ENCODE measurements around the gene COL5A1.

The COL5A1 gene

GRCh38 chr9:134863306-134863902 lies 221.8 kb downstream of the COL5A1 start:
- H3K4me3 ChIP-seq (ENCODE audit: control insufficient read depth in 1 of 7, extremely low read depth in 1 of 7, insufficient read depth in 4 of 7, low read depth in 2 of 7, low read length in 6 of 7), result no peak overlapping the region
- DNase-seq, result no peak
- no peaks in the 10 kb centered on the region for H3K4me1 ChIP-seq (ENCODE audit: control extremely low read depth in 1 of 4, control insufficient read depth in 4 of 4, insufficient read depth in 4 of 4, low read length in 3 of 4)
- 92% methylated on average over 11 of the region's 16 CpGs for WGBS (ENCODE audit: insufficient coverage)
- no peaks in the 10 kb centered on the region for H3K36me3 ChIP-seq (ENCODE audit: control insufficient read depth in 4 of 4, insufficient read depth in 4 of 4, low read length in 3 of 4)
- CTCF ChIA-PET, result no interaction called here
- peaks cover 0 to 2% (median 0%) of the 10 kb centered on the region in 5 experiments for H3K27me3 ChIP-seq (replicated peaks in 2 of 5; ENCODE audit: control insufficient read depth in 4 of 5, insufficient read depth in 5 of 5, low read length in 4 of 5)
- no peak overlapping the region for H3K27ac ChIP-seq (ENCODE audit: insufficient read depth in 1 of 2, low read depth in 1 of 2, low read length in 2 of 2, poor library complexity in 1 of 2, severe bottlenecking in 2 of 2)
- POLR2A ChIA-PET, result no interaction called here
- H3K9me3 ChIP-seq (ENCODE audit: control extremely low read depth in 1 of 5, control insufficient read depth in 4 of 5, insufficient read depth in 2 of 5, low read depth in 1 of 5, low read length in 4 of 5), result peaks cover 0 to 6% (median 2%) of the 10 kb centered on the region in 5 experiments

GRCh38 chr9:134863941-134864820 lies 222.6 kb downstream of the COL5A1 start:
- H3K27ac ChIP-seq (ENCODE audit: insufficient read depth in 1 of 2, low read depth in 1 of 2, low read length in 2 of 2, poor library complexity in 1 of 2, severe bottlenecking in 2 of 2), result no peak overlapping the region
- ChIA-PET POLR2A (no interaction called here), CTCF (interaction anchor here (0.6 kb wide), 1 partner anchor 50 kb away, joined by 3 read pairs; no protein-coding TSS in a partner anchor)
- H3K4me3 ChIP-seq (ENCODE audit: control insufficient read depth in 1 of 7, extremely low read depth in 1 of 7, insufficient read depth in 4 of 7, low read depth in 2 of 7, low read length in 6 of 7), result no peak overlapping the region
- H3K27me3 ChIP-seq (replicated peaks in 2 of 5; ENCODE audit: control insufficient read depth in 4 of 5, insufficient read depth in 5 of 5, low read length in 4 of 5), result no peaks in the 10 kb centered on the region
- peaks cover 0 to 4% (median 0%) of the 10 kb centered on the region in 5 experiments for H3K9me3 ChIP-seq (ENCODE audit: control extremely low read depth in 1 of 5, control insufficient read depth in 4 of 5, insufficient read depth in 2 of 5, low read depth in 1 of 5, low read length in 4 of 5)
- no peak for DNase-seq
- H3K4me1 ChIP-seq (ENCODE audit: control extremely low read depth in 1 of 4, control insufficient read depth in 4 of 4, insufficient read depth in 4 of 4, low read length in 3 of 4), result no peaks in the 10 kb centered on the region
- 94% methylated on average over 25 of the region's 28 CpGs for WGBS (ENCODE audit: insufficient coverage)
- H3K36me3 ChIP-seq (ENCODE audit: control insufficient read depth in 4 of 4, insufficient read depth in 4 of 4, low read length in 3 of 4), result no peaks in the 10 kb centered on the region

- POLR2A ChIA-PET, result no interaction called here
- no peak for DNase-seq
- CTCF ChIA-PET, result interaction anchor here (0.6 kb wide), 1 partner anchor 50 kb away, joined by 3 read pairs; no protein-coding TSS in a partner anchor
- Histone ChIP-seq H3K4me1 (ENCODE audit: control extremely low read depth in 1 of 4, control insufficient read depth in 4 of 4, insufficient read depth in 4 of 4, low read length in 3 of 4) (no peaks in the 10 kb centered on the region), H3K36me3 (ENCODE audit: control insufficient read depth in 4 of 4, insufficient read depth in 4 of 4, low read length in 3 of 4) (no peaks in the 10 kb centered on the region), H3K27me3 (replicated peaks in 2 of 5; ENCODE audit: control insufficient read depth in 4 of 5, insufficient read depth in 5 of 5, low read length in 4 of 5) (no peaks in the 10 kb centered on the region), H3K27ac (ENCODE audit: insufficient read depth in 1 of 2, low read depth in 1 of 2, low read length in 2 of 2, poor library complexity in 1 of 2, severe bottlenecking in 2 of 2) (no peak overlapping the region), H3K4me3 (ENCODE audit: control insufficient read depth in 1 of 7, extremely low read depth in 1 of 7, insufficient read depth in 4 of 7, low read depth in 2 of 7, low read length in 6 of 7) (no peak overlapping the region), H3K9me3 (ENCODE audit: control extremely low read depth in 1 of 5, control insufficient read depth in 4 of 5, insufficient read depth in 2 of 5, low read depth in 1 of 5, low read length in 4 of 5) (peaks cover 0 to 3% (median 0%) of the 10 kb centered on the region in 5 experiments)
- 98% methylated on average over 13 of the region's 13 CpGs for WGBS (ENCODE audit: insufficient coverage)
These were observed 223.2 kb downstream of the COL5A1 start for GRCh38 chr9:134864821-134865190.

GRCh38 chr9:134867917-134868750 lies 226.5 kb downstream of the COL5A1 start:
- CTCF ChIA-PET, result no interaction called here
- Histone ChIP-seq H3K36me3 (ENCODE audit: control insufficient read depth in 4 of 4, insufficient read depth in 4 of 4, low read length in 3 of 4) (no peaks in the 10 kb centered on the region), H3K9me3 (ENCODE audit: control extremely low read depth in 1 of 5, control insufficient read depth in 4 of 5, insufficient read depth in 2 of 5, low read depth in 1 of 5, low read length in 4 of 5) (no peaks in the 10 kb centered on the region), H3K27me3 (replicated peaks in 2 of 5; ENCODE audit: control insufficient read depth in 4 of 5, insufficient read depth in 5 of 5, low read length in 4 of 5) (no peaks in the 10 kb centered on the region), H3K4me3 (ENCODE audit: control insufficient read depth in 1 of 7, extremely low read depth in 1 of 7, insufficient read depth in 4 of 7, low read depth in 2 of 7, low read length in 6 of 7) (no peak overlapping the region), H3K4me1 (ENCODE audit: control extremely low read depth in 1 of 4, control insufficient read depth in 4 of 4, insufficient read depth in 4 of 4, low read length in 3 of 4) (no peaks in the 10 kb centered on the region), H3K27ac (ENCODE audit: insufficient read depth in 1 of 2, low read depth in 1 of 2, low read length in 2 of 2, poor library complexity in 1 of 2, severe bottlenecking in 2 of 2) (no peak overlapping the region)
- POLR2A ChIA-PET, result no interaction called here
- DNase-seq, result no peak
- WGBS (ENCODE audit: insufficient coverage), result 93% methylated on average over 20 of the region's 22 CpGs

GRCh38 chr9:134868751-134869553 lies 227.3 kb downstream of the COL5A1 start:
- H3K4me3 ChIP-seq (ENCODE audit: control insufficient read depth in 1 of 7, extremely low read depth in 1 of 7, insufficient read depth in 4 of 7, low read depth in 2 of 7, low read length in 6 of 7), result no peak overlapping the region
- DNase-seq, result no peak
- no peak overlapping the region for H3K27ac ChIP-seq (ENCODE audit: insufficient read depth in 1 of 2, low read depth in 1 of 2, low read length in 2 of 2, poor library complexity in 1 of 2, severe bottlenecking in 2 of 2)
- POLR2A ChIA-PET, result no interaction called here
- H3K9me3 ChIP-seq (ENCODE audit: control extremely low read depth in 1 of 5, control insufficient read depth in 4 of 5, insufficient read depth in 2 of 5, low read depth in 1 of 5, low read length in 4 of 5), result no peaks in the 10 kb centered on the region
- H3K4me1 ChIP-seq (ENCODE audit: control extremely low read depth in 1 of 4, control insufficient read depth in 4 of 4, insufficient read depth in 4 of 4, low read length in 3 of 4), result no peaks in the 10 kb centered on the region
- 94% methylated on average over 22 of the region's 25 CpGs for WGBS (ENCODE audit: insufficient coverage)
- H3K36me3 ChIP-seq (ENCODE audit: control insufficient read depth in 4 of 4, insufficient read depth in 4 of 4, low read length in 3 of 4), result no peaks in the 10 kb centered on the region
- no peaks in the 10 kb centered on the region for H3K27me3 ChIP-seq (replicated peaks in 2 of 5; ENCODE audit: control insufficient read depth in 4 of 5, insufficient read depth in 5 of 5, low read length in 4 of 5)
- CTCF ChIA-PET, result no interaction called here

- ChIA-PET POLR2A (no interaction called here), CTCF (no interaction called here)
These were observed 228.1 kb downstream of the COL5A1 start for GRCh38 chr9:134869554-134870300.

More at GRCh38 chr9:134869554-134870300, 228.1 kb downstream of the COL5A1 start:
- Histone ChIP-seq H3K4me1 (ENCODE audit: control extremely low read depth in 1 of 4, control insufficient read depth in 4 of 4, insufficient read depth in 4 of 4, low read length in 3 of 4) (no peaks in the 10 kb centered on the region), H3K27ac (ENCODE audit: insufficient read depth in 1 of 2, low read depth in 1 of 2, low read length in 2 of 2, poor library complexity in 1 of 2, severe bottlenecking in 2 of 2) (no peak overlapping the region), H3K36me3 (ENCODE audit: control insufficient read depth in 4 of 4, insufficient read depth in 4 of 4, low read length in 3 of 4) (no peaks in the 10 kb centered on the region), H3K27me3 (replicated peaks in 2 of 5; ENCODE audit: control insufficient read depth in 4 of 5, insufficient read depth in 5 of 5, low read length in 4 of 5) (no peaks in the 10 kb centered on the region), H3K9me3 (ENCODE audit: control extremely low read depth in 1 of 5, control insufficient read depth in 4 of 5, insufficient read depth in 2 of 5, low read depth in 1 of 5, low read length in 4 of 5) (no peaks in the 10 kb centered on the region), H3K4me3 (ENCODE audit: control insufficient read depth in 1 of 7, extremely low read depth in 1 of 7, insufficient read depth in 4 of 7, low read depth in 2 of 7, low read length in 6 of 7) (no peak overlapping the region)
- 96% methylated on average over 16 of the region's 17 CpGs for WGBS (ENCODE audit: insufficient coverage)
- DNase-seq, result no peak

All from common myeloid progenitor, CD34-positive (primary cell).